ENCODE results near the gene DTHD1. TPM values are rescaled to one million over a fixed set of nuclear protein-coding genes. Genes with fewer than 3 reads are reported as not detected.

DTHD1 gene
- total and polyA plus RNA-seq, 8 donors: 0.38 to 6.4 (median 4.3) TPM

DNA sequence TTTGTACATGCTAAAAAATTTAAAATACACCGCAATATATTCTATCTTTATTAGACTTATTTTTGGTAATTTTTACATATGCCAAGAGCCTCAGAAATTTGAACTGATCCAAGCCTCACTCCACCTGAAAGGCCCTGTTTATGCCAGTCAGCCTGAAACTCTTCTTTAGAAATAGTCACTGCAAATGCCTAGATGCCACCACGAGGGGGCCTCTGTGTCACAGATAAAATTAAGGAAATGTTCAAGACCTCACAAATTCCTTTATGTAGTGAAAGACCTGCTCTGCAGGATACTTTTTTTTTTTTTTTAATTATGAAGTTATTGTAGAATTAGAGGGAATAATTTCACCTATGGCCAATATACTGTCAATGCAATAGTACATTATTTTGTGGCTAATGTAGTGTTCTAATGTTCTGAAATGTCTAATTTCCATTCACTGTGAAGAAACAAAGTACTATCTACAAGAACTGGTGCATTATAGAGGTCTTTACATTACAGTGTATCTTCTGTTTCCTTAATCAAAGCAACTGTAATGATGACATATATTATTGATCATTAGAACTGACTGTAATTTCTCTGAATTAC, 69.8 kb downstream of the DTHD1 start:
- peak in 3 of 4 donors; percentile 36 to 65 (median 61) for DNase-seq
- Histone ChIP-seq H3K4me3 (no peak overlapping the region), H3K27ac (peak overlapping the region in 1 of 2 donors; percentile 21), H3K36me3 (no peaks in the 10 kb centered on the region), H3K27me3 (no peaks in the 10 kb centered on the region), H3K4me1 (peaks cover 0 to 18% of the 10 kb centered on the region in 2 donors), H3K9me3 (no peaks in the 10 kb centered on the region)
- intact Hi-C loops (cut with DNase I): no loop called here
- peak; percentile 85 for ATAC-seq
- TF ChIP-seq, protein P1, sequence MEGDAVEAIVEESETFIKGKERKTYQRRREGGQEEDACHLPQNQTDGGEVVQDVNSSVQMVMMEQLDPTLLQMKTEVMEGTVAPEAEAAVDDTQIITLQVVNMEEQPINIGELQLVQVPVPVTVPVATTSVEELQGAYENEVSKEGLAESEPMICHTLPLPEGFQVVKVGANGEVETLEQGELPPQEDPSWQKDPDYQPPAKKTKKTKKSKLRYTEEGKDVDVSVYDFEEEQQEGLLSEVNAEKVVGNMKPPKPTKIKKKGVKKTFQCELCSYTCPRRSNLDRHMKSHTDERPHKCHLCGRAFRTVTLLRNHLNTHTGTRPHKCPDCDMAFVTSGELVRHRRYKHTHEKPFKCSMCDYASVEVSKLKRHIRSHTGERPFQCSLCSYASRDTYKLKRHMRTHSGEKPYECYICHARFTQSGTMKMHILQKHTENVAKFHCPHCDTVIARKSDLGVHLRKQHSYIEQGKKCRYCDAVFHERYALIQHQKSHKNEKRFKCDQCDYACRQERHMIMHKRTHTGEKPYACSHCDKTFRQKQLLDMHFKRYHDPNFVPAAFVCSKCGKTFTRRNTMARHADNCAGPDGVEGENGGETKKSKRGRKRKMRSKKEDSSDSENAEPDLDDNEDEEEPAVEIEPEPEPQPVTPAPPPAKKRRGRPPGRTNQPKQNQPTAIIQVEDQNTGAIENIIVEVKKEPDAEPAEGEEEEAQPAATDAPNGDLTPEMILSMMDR (IDR thresholded peaks at IDR 0.05): peak; percentile 78

GRCh38 chr4:36353998-36354397, 72.6 kb downstream of the DTHD1 start:
- Histone ChIP-seq H3K4me1 (peaks cover 0 to 9% of the 10 kb centered on the region in 2 donors), H3K9me3 (no peaks in the 10 kb centered on the region), H3K36me3 (no peaks in the 10 kb centered on the region), H3K27me3 (no peaks in the 10 kb centered on the region), H3K27ac (no peak overlapping the region), H3K4me3 (no peak overlapping the region)
- DNase-seq: no peak
- no peak for ATAC-seq
- intact Hi-C loops (cut with DNase I): no loop called here
- TF ChIP-seq, protein P1 (IDR thresholded peaks at IDR 0.05): no peak

DNA sequence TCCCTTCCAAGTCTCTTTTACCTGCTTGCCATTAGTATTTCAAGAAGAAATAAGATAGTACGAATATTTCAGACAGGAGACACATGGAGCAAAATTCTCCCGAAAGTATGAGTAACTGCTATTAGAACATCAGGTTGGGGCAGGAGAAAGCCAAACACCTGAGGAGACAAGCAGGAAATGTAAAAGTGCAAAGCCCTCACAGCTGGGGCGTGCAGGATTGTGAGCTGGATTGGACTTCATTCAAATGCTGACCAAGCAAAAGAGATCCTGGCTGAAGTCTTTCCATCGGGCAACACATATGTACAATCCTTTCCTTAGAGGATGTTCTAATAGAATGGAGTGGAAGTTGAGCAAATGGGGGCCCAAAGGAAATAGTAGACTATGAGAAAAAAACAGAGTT, 76.8 kb downstream of the DTHD1 start:
- Histone ChIP-seq H3K36me3 (no peaks in the 10 kb centered on the region), H3K27me3 (no peaks in the 10 kb centered on the region), H3K27ac (no peak overlapping the region), H3K4me1 (no peaks in the 10 kb centered on the region), H3K4me3 (no peak overlapping the region), H3K9me3 (no peaks in the 10 kb centered on the region)
- TF ChIP-seq, protein P1 (IDR thresholded peaks at IDR 0.05): no peak
- DNase-seq (no peak), ATAC-seq (no peak)
- intact Hi-C loops (cut with DNase I): no loop called here

- Histone ChIP-seq H3K9me3 (no peaks in the 10 kb centered on the region), H3K4me1 (no peaks in the 10 kb centered on the region)
- intact Hi-C loops (cut with DNase I): no loop called here
These were observed 79.3 kb downstream of the DTHD1 start for GRCh38 chr4:36360755-36361154.

GRCh38 chr4:36363024-36363423, 81.6 kb downstream of the DTHD1 start:
- no peaks in the 10 kb centered on the region for H3K27me3 ChIP-seq
- no peaks in the 10 kb centered on the region for H3K9me3 ChIP-seq
- TF ChIP-seq, protein P1 (IDR thresholded peaks at IDR 0.05): no peak
- intact Hi-C loops (cut with DNase I): no loop called here
- peak; percentile 36 for ATAC-seq
- DNase-seq: no peak
- H3K27ac ChIP-seq: no peak overlapping the region
- no peaks in the 10 kb centered on the region for H3K4me1 ChIP-seq
- H3K4me3 ChIP-seq: no peak overlapping the region
- no peaks in the 10 kb centered on the region for H3K36me3 ChIP-seq

More at GRCh38 chr4:36360755-36361154, 79.3 kb downstream of the DTHD1 start:
- H3K27me3 ChIP-seq: no peaks in the 10 kb centered on the region
- no peak for ATAC-seq
- no peak overlapping the region for H3K4me3 ChIP-seq
- no peak overlapping the region for H3K27ac ChIP-seq
- DNase-seq: no peak
- no peaks in the 10 kb centered on the region for H3K36me3 ChIP-seq
- TF ChIP-seq, protein P1 (IDR thresholded peaks at IDR 0.05): no peak

Measured in left lung (tissue), 10 donors.